H1 (cell line): ENCODE data around the gene IRF3.

ENCODE experiments used
- CBX5 ChIP-seq: fragments of 300-800, 300-1000 bp; sonication (generic); IDR thresholded peaks from 2 replicates; pipeline ENCODE4 v1.7.1; 2016; ENCODE audit warnings: antibody characterized with exemption, low read length, low read depth
- CTCF ChIP-seq, 3 experiments: IDR thresholded peaks; 1 replicate in 2 of 3; 2 replicates in 1 of 3; pipeline versions ENCODE4 v1.5.1 to v1.6.1; 2011; ENCODE audit warnings: low read length in 3 of 3, mild to moderate bottlenecking in 3 of 3, inconsistent platforms in 2 of 3, low read depth in 1 of 3, moderate library complexity in 1 of 3; ENCODE audit not compliant: insufficient read depth in 1 of 3; ENCODE audit errors: control extremely low read depth in 1 of 3
- EGR1 ChIP-seq: IDR thresholded peaks from 2 replicates; pipeline ENCODE4 v1.6.1; 2011; ENCODE audit warnings: low read depth, low read length, borderline replicate concordance
- EP300 ChIP-seq, 2 experiments: IDR thresholded peaks; 1 replicate in 1 of 2; 2 replicates in 1 of 2; pipeline ENCODE4 v1.6.1; 2011 to 2012; ENCODE audit warnings: low read depth in 2 of 2, low read length in 2 of 2, mild to moderate bottlenecking in 2 of 2, borderline replicate concordance in 1 of 2, inconsistent platforms in 1 of 2, moderate library complexity in 1 of 2
- EZH2 ChIP-seq: fragments of 200-600 bp; sonication (generic); IDR thresholded peaks from 2 replicates; pipeline ENCODE4 v1.7.1; 2012; ENCODE audit warnings: low read depth, mild to moderate bottlenecking, moderate library complexity, low read length, inconsistent platforms; ENCODE audit not compliant: severe bottlenecking
- GABPA ChIP-seq: IDR thresholded peaks from 2 replicates; pipeline ENCODE4 v1.6.1; 2011; ENCODE audit warnings: mild to moderate bottlenecking, low read length, moderate library complexity, borderline replicate concordance; ENCODE audit not compliant: insufficient read depth
- JUND ChIP-seq: IDR thresholded peaks from 2 replicates; pipeline ENCODE4 v1.6.1; 2011; ENCODE audit warnings: mild to moderate bottlenecking, improper control_type of control experiment, low read length
- POLR2A ChIP-seq, 2 experiments: IDR thresholded peaks; 1 replicate in 1 of 2; 2 replicates in 1 of 2; pipeline ENCODE4 v1.6.1; 2011; ENCODE audit warnings: low read depth in 2 of 2, low read length in 2 of 2, mild to moderate bottlenecking in 2 of 2; ENCODE audit errors: control extremely low read depth in 1 of 2
- POLR2AphosphoS5 ChIP-seq: IDR thresholded peaks from 2 replicates; pipeline ENCODE4 v1.6.1; 2011; ENCODE audit warnings: low read depth, low read length
- RFX5 ChIP-seq: IDR thresholded peaks from 2 replicates; pipeline ENCODE4 v1.6.1; 2011; ENCODE audit warnings: low read depth, low read length, improper control_type of control experiment, borderline replicate concordance
- SP1 ChIP-seq: IDR thresholded peaks from 2 replicates; pipeline ENCODE4 v1.6.1; 2011; ENCODE audit warnings: low read depth, low read length
- SRF ChIP-seq: IDR thresholded peaks from 2 replicates; pipeline ENCODE4 v1.6.1; 2011; ENCODE audit warnings: mild to moderate bottlenecking, low read depth, low read length, moderate library complexity
- USF2 ChIP-seq: IDR thresholded peaks from 2 replicates; pipeline ENCODE4 v1.6.1; 2011; ENCODE audit warnings: low read length, improper control_type of control experiment

GRCh38 chr19:49655570-49656455, 9.8 kb downstream of the IRF3 start:
- TF ChIP-seq CTCF (IDR thresholded peaks at IDR 0.05; ENCODE audit: control extremely low read depth in 1 of 3, insufficient read depth in 1 of 3, low read depth in 1 of 3, low read length in 3 of 3): no peak
- TF ChIP-seq USF2: no peak
- TF ChIP-seq EP300 (IDR thresholded peaks at IDR 0.05; ENCODE audit: borderline replicate concordance in 1 of 2, low read depth in 2 of 2, low read length in 2 of 2): no peak
- TF ChIP-seq SP1: no peak
- no peak for TF ChIP-seq RFX5
- TF ChIP-seq POLR2AphosphoS5: no peak
- no peak for TF ChIP-seq CBX5
- no peak for TF ChIP-seq SRF
- no peak for TF ChIP-seq POLR2A (IDR thresholded peaks at IDR 0.05; ENCODE audit: control extremely low read depth in 1 of 2, low read depth in 2 of 2, low read length in 2 of 2)
- no peak for TF ChIP-seq GABPA
- TF ChIP-seq EZH2: no peak
- TF ChIP-seq EGR1: no peak
- no peak for TF ChIP-seq JUND
